ENCODE measurements around the gene MEFV.
A peak's percentile ranks its signal among the peaks of the same experiment; 100 is the strongest.

MEFV gene

DNA sequence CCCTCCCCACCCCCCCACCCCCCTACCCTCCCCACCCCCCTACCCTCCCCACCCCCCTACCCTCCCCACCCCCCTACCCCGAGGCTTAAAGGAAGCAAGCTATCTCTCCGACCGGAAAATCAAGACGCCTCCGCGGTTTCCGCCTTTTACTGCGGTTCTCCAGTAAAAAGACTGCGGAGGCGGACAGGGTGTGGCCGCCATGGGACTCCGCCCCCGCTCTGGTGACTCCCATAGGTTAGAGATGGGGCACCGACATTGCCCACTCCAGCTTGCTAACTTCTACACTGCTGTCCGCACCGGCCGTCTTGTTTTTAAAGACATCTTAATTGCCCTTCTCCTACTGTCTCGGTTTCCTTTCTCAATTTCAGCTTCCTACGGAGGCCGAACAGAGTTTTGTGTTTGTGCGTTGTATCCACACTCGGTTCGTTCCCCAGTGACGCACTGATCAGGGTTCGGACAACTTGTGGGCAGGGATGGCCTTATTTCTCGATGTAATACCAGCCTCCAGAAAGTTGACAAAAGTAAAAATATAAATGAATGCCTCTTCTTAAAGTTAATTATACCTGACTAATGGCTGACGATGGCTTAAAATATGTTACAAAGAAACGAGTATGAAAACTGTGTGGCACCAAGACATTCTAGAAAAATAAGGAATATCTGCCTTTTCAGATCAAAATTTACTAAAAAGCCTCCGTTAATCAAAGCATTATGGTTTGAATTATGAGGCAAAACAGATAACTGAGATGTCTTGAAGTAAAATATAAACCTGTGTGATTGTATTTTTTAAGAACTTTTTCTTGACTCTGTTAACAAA is 20.4 kb downstream of the MEFV start:
- Histone ChIP-seq H3K9me3 (ENCODE audit: control insufficient read depth, low read length) (no peaks in the 10 kb centered on the region), H3K27me3 (ENCODE audit: control insufficient read depth, insufficient read depth, low read length) (no peaks in the 10 kb centered on the region), H3K9ac (ENCODE audit: low read length) (no peak overlapping the region), H3K4me1 (ENCODE audit: control insufficient read depth, insufficient read depth, low read length) (peaks cover 12% of the 10 kb centered on the region), H3K36me3 (ENCODE audit: control insufficient read depth, insufficient read depth, low read length) (peaks cover 12% of the 10 kb centered on the region), H3K4me3 (ENCODE audit: low read length) (no peak overlapping the region)

DNA sequence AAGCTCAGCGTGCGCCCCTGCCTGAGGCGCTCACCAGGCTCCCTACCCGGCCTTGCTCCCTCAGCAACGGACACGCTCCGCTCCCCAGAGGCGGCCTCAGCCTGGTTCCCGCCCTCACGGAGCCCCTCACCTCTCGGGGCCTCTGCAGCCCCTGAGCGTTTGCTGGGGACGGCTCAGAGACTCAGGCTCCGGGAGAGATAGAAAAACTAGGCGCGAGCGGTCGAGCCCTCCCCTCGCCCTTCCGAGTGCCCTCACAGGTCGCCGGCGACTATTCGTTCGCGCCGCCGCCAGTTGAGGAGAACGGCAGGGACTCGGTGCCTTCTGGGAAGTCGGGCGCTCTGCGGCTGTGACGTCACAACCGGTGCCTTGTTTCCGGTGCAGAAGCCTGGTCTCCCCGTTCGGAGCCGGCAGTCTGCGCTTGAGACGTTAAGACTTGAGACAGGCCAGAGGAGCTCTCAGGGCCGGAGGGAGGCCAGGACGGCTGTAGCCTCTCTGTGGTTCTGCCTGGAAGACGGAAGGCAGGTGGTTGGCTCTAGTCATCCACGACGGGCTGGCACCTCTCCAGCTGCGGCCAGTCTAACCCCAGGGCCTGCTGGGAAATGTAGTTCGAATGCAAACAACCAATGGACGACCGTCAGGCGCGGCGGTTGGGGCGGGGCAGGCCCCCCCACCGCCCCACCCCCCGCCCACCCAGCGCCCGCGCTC is 21.4 kb downstream of the MEFV start, which contains the start of gene ZNF200:
TSS of gene ZNF200 (minus strand) at position 302 of the 705 bp plus-strand sequence. CDS start 1,403 bp downstream, outside the sequence.
- H3K9ac ChIP-seq (ENCODE audit: low read length): peak within 1 kb of the TSS; percentile 86
- peak within 1 kb of the TSS; percentile 83 for H3K4me3 ChIP-seq (ENCODE audit: low read length)
- H3K4me1 ChIP-seq (ENCODE audit: control insufficient read depth, insufficient read depth, low read length): peaks cover 12% of the 10 kb centered on the region
- peaks cover 12% of the 10 kb centered on the region for H3K36me3 ChIP-seq (ENCODE audit: control insufficient read depth, insufficient read depth, low read length)
- no peaks in the 10 kb centered on the region for H3K9me3 ChIP-seq (ENCODE audit: control insufficient read depth, low read length)
- H3K27me3 ChIP-seq (ENCODE audit: control insufficient read depth, insufficient read depth, low read length): no peaks in the 10 kb centered on the region

DNA sequence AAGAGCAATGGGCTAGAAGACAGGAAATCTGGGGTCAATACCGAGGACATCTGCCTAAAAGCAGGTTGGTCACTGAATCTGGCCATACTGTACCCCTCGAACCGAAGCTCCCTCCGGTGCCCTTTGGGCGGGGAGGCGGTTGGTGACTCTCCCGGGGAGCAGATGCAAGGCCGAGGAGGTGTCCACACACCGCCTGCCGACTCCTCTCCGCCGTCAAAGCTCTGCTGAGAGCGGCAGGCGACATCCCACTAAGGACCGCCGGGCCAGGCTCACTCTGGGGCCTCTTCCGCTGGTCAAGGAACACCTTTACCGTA is 21.9 kb downstream of the MEFV start:
- Histone ChIP-seq H3K36me3 (ENCODE audit: control insufficient read depth, insufficient read depth, low read length) (peaks cover 12% of the 10 kb centered on the region), H3K4me3 (ENCODE audit: low read length) (peak overlapping the region; percentile 83)

DNA sequence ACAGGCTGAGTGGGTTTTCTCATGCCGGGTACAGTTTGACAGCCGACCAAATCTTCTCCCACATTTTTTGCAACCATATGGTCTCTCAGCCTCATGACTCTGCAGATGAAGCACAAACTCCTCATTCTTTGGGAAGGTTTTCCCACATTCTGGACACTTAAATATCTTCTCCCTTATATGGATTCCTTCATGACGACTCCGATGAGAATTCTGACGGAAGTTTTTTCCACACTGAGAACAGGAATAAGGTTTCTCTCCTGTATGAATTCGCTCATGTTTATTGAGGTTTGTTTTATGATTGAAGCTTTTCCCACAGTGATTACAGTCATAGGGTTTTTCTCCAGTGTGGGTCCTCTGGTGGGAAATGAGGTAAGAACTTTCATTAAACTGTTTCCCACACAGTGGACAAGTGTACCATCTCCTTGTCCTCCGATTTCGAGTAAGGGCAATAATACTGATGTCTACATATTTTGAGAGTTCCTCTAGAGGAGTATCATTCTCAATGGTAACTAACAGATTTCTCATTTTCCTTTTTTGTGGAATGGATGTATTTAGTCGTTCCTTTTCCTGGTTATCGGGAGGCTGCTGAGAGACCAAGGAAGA is 32.4 kb downstream of the MEFV start:
- Histone ChIP-seq H3K27me3 (ENCODE audit: control insufficient read depth, insufficient read depth, low read length) (no peaks in the 10 kb centered on the region), H3K9me3 (ENCODE audit: control insufficient read depth, low read length) (peaks cover 17% of the 10 kb centered on the region), H3K4me3 (ENCODE audit: low read length) (no peak overlapping the region), H3K4me1 (ENCODE audit: control insufficient read depth, insufficient read depth, low read length) (no peaks in the 10 kb centered on the region), H3K9ac (ENCODE audit: low read length) (no peak overlapping the region), H3K36me3 (ENCODE audit: control insufficient read depth, insufficient read depth, low read length) (peaks cover 5% of the 10 kb centered on the region)

More for the DNA sequence above, 21.9 kb downstream of the MEFV start:
- Histone ChIP-seq H3K27me3 (ENCODE audit: control insufficient read depth, insufficient read depth, low read length) (no peaks in the 10 kb centered on the region), H3K4me1 (ENCODE audit: control insufficient read depth, insufficient read depth, low read length) (peaks cover 12% of the 10 kb centered on the region), H3K9ac (ENCODE audit: low read length) (peak overlapping the region; percentile 86), H3K9me3 (ENCODE audit: control insufficient read depth, low read length) (no peaks in the 10 kb centered on the region)

DNA sequence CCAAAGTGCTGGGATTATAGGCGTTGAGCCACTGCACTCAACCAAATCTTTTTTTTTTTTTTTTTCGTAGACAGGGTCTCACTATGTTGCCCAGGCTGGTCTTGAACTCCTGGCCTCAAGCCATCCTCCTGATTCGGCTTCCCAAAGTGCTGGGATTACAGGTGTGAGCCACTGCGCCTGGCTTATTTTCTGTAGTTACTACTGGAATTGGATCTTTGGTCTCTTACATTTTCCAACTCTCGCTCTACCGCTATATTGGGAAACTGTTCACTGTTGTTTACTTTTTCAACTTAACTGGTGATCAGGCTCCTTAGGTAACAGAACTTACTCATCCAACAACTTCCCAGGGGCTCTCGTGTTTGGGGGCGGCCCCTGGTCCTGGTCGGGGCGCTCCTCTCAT is 35.6 kb downstream of the MEFV start:
- Histone ChIP-seq H3K9ac (ENCODE audit: low read length) (no peak overlapping the region), H3K27me3 (ENCODE audit: control insufficient read depth, insufficient read depth, low read length) (no peaks in the 10 kb centered on the region), H3K36me3 (ENCODE audit: control insufficient read depth, insufficient read depth, low read length) (peaks cover 5% of the 10 kb centered on the region), H3K4me3 (ENCODE audit: low read length) (no peak overlapping the region), H3K4me1 (ENCODE audit: control insufficient read depth, insufficient read depth, low read length) (no peaks in the 10 kb centered on the region), H3K9me3 (ENCODE audit: control insufficient read depth, low read length) (peaks cover 17% of the 10 kb centered on the region)

DNA sequence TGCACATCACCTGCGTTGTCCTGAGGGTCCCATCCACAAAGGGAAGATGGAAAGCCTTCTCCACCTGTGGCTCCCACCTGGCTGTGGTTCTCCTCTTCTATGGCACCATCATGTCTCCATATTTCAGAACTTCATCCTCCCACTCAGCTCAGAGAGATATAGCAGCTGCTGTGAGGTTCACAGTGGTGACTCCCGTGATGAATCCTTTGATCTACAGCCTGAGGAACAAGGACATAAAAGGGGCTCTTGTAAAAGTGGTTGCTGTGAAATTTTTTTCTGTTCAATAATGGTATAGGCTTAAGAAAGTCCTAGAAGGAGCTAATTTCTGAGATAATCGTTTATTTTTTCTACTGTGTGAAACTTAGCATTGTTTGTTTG is 40.2 kb downstream of the MEFV start:
- Histone ChIP-seq H3K4me3 (ENCODE audit: low read length) (no peak overlapping the region), H3K36me3 (ENCODE audit: control insufficient read depth, insufficient read depth, low read length) (no peaks in the 10 kb centered on the region), H3K9me3 (ENCODE audit: control insufficient read depth, low read length) (no peaks in the 10 kb centered on the region), H3K27me3 (ENCODE audit: control insufficient read depth, insufficient read depth, low read length) (no peaks in the 10 kb centered on the region), H3K9ac (ENCODE audit: low read length) (no peak overlapping the region), H3K4me1 (ENCODE audit: control insufficient read depth, insufficient read depth, low read length) (no peaks in the 10 kb centered on the region)

DNA sequence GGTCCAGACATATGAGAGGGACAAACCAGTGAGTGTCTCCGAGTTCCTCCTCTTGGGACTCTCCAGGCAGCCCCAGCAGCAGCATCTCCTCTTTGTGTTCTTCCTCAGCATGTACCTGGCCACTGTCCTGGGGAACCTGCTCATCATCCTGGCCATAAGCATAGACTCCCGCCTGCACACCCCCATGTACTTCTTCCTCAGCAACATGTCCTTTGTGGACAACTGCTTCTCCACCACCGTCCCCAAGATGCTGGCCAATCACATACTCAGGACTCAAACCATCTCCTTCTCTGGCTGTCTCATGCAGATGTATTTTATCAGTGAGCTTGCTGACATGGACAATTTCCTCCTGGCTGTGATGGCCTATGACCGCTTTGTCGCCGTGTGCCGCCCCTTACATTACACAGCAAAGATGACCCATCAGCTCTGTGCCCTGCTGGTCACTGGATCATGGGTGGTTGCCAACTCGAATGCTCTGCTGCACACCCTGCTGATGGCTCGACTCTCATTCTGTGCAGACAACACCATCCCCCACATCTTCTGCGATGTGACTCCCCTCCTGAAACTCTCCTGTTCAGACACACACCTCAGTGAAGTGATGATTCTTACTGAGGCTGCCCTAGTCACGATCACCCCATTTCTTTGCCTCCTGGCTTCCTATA is 40.7 kb downstream of the MEFV start:
- H3K4me1 ChIP-seq (ENCODE audit: control insufficient read depth, insufficient read depth, low read length): no peaks in the 10 kb centered on the region
- no peaks in the 10 kb centered on the region for H3K36me3 ChIP-seq (ENCODE audit: control insufficient read depth, insufficient read depth, low read length)
- no peaks in the 10 kb centered on the region for H3K9me3 ChIP-seq (ENCODE audit: control insufficient read depth, low read length)
- no peaks in the 10 kb centered on the region for H3K27me3 ChIP-seq (ENCODE audit: control insufficient read depth, insufficient read depth, low read length)
- no peak overlapping the region for H3K9ac ChIP-seq (ENCODE audit: low read length)
- H3K4me3 ChIP-seq (ENCODE audit: low read length): no peak overlapping the region

DNA sequence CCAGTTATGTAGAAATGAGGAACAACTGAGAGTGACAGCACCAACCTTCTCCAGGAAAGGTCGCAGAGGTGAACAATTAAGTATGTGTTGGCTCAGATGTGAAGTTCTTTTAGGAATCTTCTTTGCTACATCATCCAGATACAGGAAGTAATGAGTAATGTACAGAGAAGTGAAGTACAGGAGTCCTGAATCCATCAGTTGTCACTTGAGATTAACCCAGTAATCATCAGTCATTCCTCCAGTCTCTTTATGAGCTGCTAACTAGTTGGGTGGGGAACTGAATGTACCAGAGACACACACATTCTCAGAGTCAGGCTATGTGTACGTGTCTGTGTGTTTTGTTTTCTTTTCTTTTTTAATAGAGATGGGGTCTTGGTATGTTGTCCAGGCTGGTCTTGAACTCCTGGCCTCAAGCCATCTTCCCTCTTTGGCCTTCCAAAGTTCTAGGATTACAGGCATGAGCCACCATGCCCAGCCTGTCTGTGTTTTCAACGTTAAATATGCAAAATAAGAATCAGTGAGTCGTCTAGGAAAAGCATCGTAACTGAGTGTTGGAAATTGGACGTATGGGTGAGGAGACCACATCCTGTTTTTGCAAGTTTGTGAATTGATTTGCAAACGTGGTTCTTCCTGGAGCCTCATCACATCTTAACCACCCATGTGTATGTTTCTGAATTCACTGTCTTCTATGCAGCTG is 41.4 kb downstream of the MEFV start:
- no peak overlapping the region for H3K9ac ChIP-seq (ENCODE audit: low read length)
- no peaks in the 10 kb centered on the region for H3K27me3 ChIP-seq (ENCODE audit: control insufficient read depth, insufficient read depth, low read length)
- H3K36me3 ChIP-seq (ENCODE audit: control insufficient read depth, insufficient read depth, low read length): no peaks in the 10 kb centered on the region
- H3K4me1 ChIP-seq (ENCODE audit: control insufficient read depth, insufficient read depth, low read length): no peaks in the 10 kb centered on the region
- no peaks in the 10 kb centered on the region for H3K9me3 ChIP-seq (ENCODE audit: control insufficient read depth, low read length)
- no peak overlapping the region for H3K4me3 ChIP-seq (ENCODE audit: low read length)

DNA sequence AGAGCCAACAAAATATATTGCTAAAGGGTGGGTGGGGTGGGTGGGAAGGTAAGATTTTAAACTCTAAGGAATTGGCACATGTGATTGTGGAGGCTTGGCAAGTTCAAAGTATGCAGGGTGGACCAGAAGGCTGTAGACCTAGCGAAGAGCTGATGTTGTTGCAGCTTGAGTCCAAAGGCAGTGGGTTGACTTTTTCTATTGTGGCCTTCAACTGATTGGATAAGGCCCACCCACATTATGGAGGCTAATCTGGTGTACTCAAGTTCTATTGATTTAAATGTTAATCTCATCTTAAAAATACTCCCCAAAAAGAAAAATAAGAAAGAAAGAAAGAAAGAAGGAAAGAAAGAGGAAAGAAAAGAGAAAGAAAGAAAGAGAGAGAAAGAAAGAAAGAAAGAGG is 43.9 kb downstream of the MEFV start:
- Histone ChIP-seq H3K27me3 (ENCODE audit: control insufficient read depth, insufficient read depth, low read length) (no peaks in the 10 kb centered on the region), H3K9me3 (ENCODE audit: control insufficient read depth, low read length) (no peaks in the 10 kb centered on the region), H3K9ac (ENCODE audit: low read length) (no peak overlapping the region), H3K4me1 (ENCODE audit: control insufficient read depth, insufficient read depth, low read length) (no peaks in the 10 kb centered on the region), H3K36me3 (ENCODE audit: control insufficient read depth, insufficient read depth, low read length) (no peaks in the 10 kb centered on the region), H3K4me3 (ENCODE audit: low read length) (no peak overlapping the region)

DNA sequence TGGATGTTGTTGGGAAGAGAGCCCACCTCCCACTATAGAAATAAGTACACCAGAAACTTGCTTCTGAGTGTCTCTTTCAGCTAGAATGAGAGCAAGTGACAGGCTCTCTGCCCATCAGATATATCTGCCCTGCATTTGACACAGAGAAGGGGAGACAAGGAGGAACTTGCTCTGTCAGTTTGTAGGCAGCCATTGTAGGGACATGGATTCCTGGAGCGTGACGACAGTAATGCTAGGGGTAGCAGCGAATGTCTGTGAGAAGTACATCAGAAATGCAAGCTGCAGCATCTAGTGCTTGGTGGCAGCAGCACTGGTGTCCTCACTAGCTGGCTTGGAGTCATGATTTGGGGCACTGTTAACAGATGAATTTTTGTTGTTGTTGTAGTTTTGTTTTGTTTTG is 44.4 kb downstream of the MEFV start:
- H3K4me1 ChIP-seq (ENCODE audit: control insufficient read depth, insufficient read depth, low read length): no peaks in the 10 kb centered on the region
- no peaks in the 10 kb centered on the region for H3K36me3 ChIP-seq (ENCODE audit: control insufficient read depth, insufficient read depth, low read length)
- H3K27me3 ChIP-seq (ENCODE audit: control insufficient read depth, insufficient read depth, low read length): no peaks in the 10 kb centered on the region
- no peak overlapping the region for H3K4me3 ChIP-seq (ENCODE audit: low read length)
- no peaks in the 10 kb centered on the region for H3K9me3 ChIP-seq (ENCODE audit: control insufficient read depth, low read length)
- no peak overlapping the region for H3K9ac ChIP-seq (ENCODE audit: low read length)

DNA sequence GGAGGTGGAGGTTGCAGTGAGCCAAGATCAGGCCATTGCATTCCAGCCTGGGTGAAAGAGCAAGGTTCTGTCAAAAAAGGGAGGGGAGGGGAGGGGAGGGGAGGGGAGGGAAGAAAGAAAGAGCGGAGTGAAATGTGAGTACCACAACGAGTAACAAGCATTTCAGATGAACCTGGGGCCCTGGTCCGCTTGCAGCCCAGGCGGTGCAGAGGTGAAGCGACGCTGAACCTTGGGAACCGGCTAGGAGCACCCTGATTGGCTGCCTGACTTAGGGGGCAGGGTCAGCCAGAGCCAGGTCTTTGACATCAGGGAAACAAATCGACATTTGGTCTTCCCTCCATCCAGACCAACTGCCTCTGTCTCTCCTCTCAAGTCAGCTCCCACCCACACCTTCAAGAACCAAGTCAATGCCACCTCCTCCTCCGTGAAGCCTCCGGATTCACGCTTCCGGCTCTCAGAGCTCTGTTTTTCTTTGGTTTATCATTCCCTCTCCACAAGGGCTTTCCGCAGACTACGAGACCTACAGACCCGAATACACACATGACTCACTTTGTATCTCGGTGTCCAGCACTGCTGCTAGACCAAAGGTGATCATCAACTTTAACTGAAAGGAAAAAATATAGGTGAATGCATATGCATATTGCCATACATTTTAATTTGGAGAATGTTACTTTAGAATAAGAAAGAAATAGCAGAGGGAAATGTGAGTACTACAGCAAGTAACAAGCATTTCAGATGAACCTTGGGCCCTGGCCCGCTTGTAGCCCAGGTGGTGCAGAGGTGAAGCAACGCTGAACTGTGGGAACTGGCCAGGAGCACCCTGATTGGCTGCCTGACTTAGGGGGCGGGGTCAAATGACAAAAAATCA is 49.1 kb downstream of the MEFV start:
- Histone ChIP-seq H3K4me3 (ENCODE audit: low read length) (no peak overlapping the region), H3K36me3 (ENCODE audit: control insufficient read depth, insufficient read depth, low read length) (no peaks in the 10 kb centered on the region), H3K9ac (ENCODE audit: low read length) (no peak overlapping the region), H3K27me3 (ENCODE audit: control insufficient read depth, insufficient read depth, low read length) (no peaks in the 10 kb centered on the region), H3K9me3 (ENCODE audit: control insufficient read depth, low read length) (no peaks in the 10 kb centered on the region), H3K4me1 (ENCODE audit: control insufficient read depth, insufficient read depth, low read length) (no peaks in the 10 kb centered on the region)

Data from mucosa of stomach (tissue), 1 donor.